Gastrocnemius medialis (tissue), 4 donors: Measurements from ENCODE around the gene NBDY. TPM values are rescaled to one million over a fixed set of nuclear protein-coding genes. Genes with fewer than 3 reads are reported as not detected.
A peak's percentile ranks its signal among the peaks of the same experiment; 100 is the strongest.
"Not testable (repeated sequence)": the region's sequence is repeated elsewhere in the genome, so short reads cannot be mapped to it uniquely, and the experiment has no call there.

Experiments used
- ATAC-seq, 2 donors: fragments of 150-250 bp; one replicate each; pipeline ENCODE4 v1.9.1; 2016
- DNase-seq, 2 donors: peaks; one replicate each; pipeline ENCODE4 v3.0.0-alpha.2; 2019
- H3K27ac ChIP-seq, 4 donors: fragments of 200-600 bp; sonication (generic); 1 replicate in 1 of 4; 2 replicates in 3 of 4; pipeline ENCODE4 v1.5.1; 2016 to 2018; ENCODE audit warnings: mild to moderate bottlenecking in 2 of 4, moderate library complexity in 1 of 4
- H3K27me3 ChIP-seq, 3 donors: fragments of 200-600 bp; sonication (generic) in 2 of 3; 1 replicate in 1 of 3; 2 replicates in 2 of 3; pipeline versions ENCODE4 v1.5.1 to v1.6.0; 2016 to 2019; ENCODE audit warnings: mild to moderate bottlenecking in 1 of 3, moderate library complexity in 1 of 3
- H3K36me3 ChIP-seq, 2 donors: fragments of 200-600 bp; sonication (generic) in 1 of 2; one replicate each; pipeline ENCODE4 v1.5.1; 2017 to 2018
- H3K4me1 ChIP-seq, 2 donors: fragments of 200-600 bp; sonication (generic) in 1 of 2; one replicate each; pipeline ENCODE4 v1.5.1; 2016 to 2017; ENCODE audit warnings: mild to moderate bottlenecking in 2 of 2
- H3K4me3 ChIP-seq, 4 donors: fragments of 200-600 bp; sonication (generic) in 3 of 4; 1 replicate in 1 of 4; 2 replicates in 3 of 4; pipeline ENCODE4 v1.5.1; 2016 to 2019; ENCODE audit warnings: mild to moderate bottlenecking in 2 of 4
- H3K9me3 ChIP-seq, 3 donors: fragments of 200-600 bp; sonication (generic) in 2 of 3; 1 replicate in 1 of 3; 2 replicates in 2 of 3; pipeline ENCODE4 v1.5.1; 2016 to 2019
- CTCF ChIP-seq, 5 experiments: fragments of 450-650 bp in 3 of 5; fragments of 200-600 bp in 2 of 5; sonication (generic) in 2 of 5; IDR thresholded peaks in 4 of 5; conservative IDR thresholded peaks in 1 of 5; 1 replicate in 4 of 5; 2 replicates in 1 of 5; pipeline ENCODE4 v1.5.1; 2016 to 2019; ENCODE audit warnings: antibody characterized with exemption in 5 of 5, mild to moderate bottlenecking in 3 of 5, moderate library complexity in 3 of 5
- POLR2A ChIP-seq, 2 donors: fragments of 450-650 bp; IDR thresholded peaks; one replicate each; pipeline ENCODE4 v1.6.1; 2017; ENCODE audit warnings: antibody characterized with exemption in 2 of 2, mild to moderate bottlenecking in 2 of 2, moderate library complexity in 2 of 2
- in situ Hi-C, 4 donors: fragments of 200-750 bp; cut with MboI; loops; one replicate each; pipeline versions ENCODE4 v1.15.0 to v1.8.0; 2017; ENCODE audit warnings: low sequenced_read_pairs in 4 of 4
- intact Hi-C: fragments of 100-400 bp; cut with DNase I; formaldehyde crosslinking; loops from one replicate; pipeline ENCODE4 v1.15.1; 2023; ENCODE audit warnings: low total_unique reads
- total RNA-seq, 4 donors: library from RNA; depleted of rRNA; stranded (reverse); fragments of >200 nt; gene quantifications; one replicate each; pipeline versions ENCODE4 v1.1.0 to v1.2.3, GENCODE V29; 2016

The NBDY gene
- 1 to 10 TPM; 3.7 to 9.8 (median 5.9) TPM for total RNA-seq

GRCh38 chrX:56729152-56729850 is at the start of gene NBDY:
NBDY (plus strand) TSS chrX:56729243; CDS start chrX:56729354, 111 bp downstream.
- DNase-seq (no peak), ATAC-seq (peak; percentile 54 to 66)
- Histone ChIP-seq H3K9me3 (no peaks in the 10 kb centered on the region), H3K27me3 (no peaks in the 10 kb centered on the region), H3K4me1 (no peaks in the 10 kb centered on the region), H3K4me3 (peak within 1 kb of the TSS; percentile 57 to 67 (median 62)), H3K27ac (peak within 1 kb of the TSS; percentile 58 to 73 (median 69)), H3K36me3 (no peaks in the 10 kb centered on the region)
- intact Hi-C loops, result no loop called here
- TF ChIP-seq CTCF (IDR thresholded peaks at IDR 0.05 in 4 of 5, conservative IDR thresholded peaks at IDR 0.05 in 1 of 5) (no peak), POLR2A (IDR thresholded peaks at IDR 0.05) (peak; percentile 33 to 45)
- in situ Hi-C loops, result loop anchor here in 3 of 4 donors (25.0 kb wide), 3 partner anchors 167 to 1017 kb away; partner anchors contain the start of genes KLF8 (in 1 of the 3), RRAGB (in 1 of the 3) and UBQLN2 (in 1 of the 3)

- in situ Hi-C loops, result loop anchor here in 1 of 4 donors (25.0 kb wide), 2 partner anchors 242 to 417 kb away; no protein-coding TSS in a partner anchor
- H3K36me3 ChIP-seq, intact Hi-C loops, H3K27me3 ChIP-seq, H3K4me1 ChIP-seq, H3K4me3 ChIP-seq, DNase-seq, H3K27ac ChIP-seq, ATAC-seq, H3K9me3 ChIP-seq: not testable (repeated sequence)
These were observed 24.5 kb upstream of the NBDY start for GRCh38 chrX:56704530-56704929.

- Histone ChIP-seq H3K4me1 (no peaks in the 10 kb centered on the region), H3K27ac (no peak overlapping the region), H3K27me3 (no peaks in the 10 kb centered on the region), H3K36me3 (no peaks in the 10 kb centered on the region), H3K4me3 (no peak overlapping the region), H3K9me3 (no peaks in the 10 kb centered on the region)
- no peak for ATAC-seq
- no peak for DNase-seq
- in situ Hi-C loops (loop anchor here in 3 of 4 donors (25.0 kb wide), 3 partner anchors 164 to 1014 kb away; partner anchors contain the start of genes KLF8 (in 1 of the 3), RRAGB (in 1 of the 3) and UBQLN2 (in 1 of the 3)), intact Hi-C loops (no loop called here)
- peak in 2 of 5 experiments; percentile 45 to 56 for TF ChIP-seq CTCF (IDR thresholded peaks at IDR 0.05 in 4 of 5, conservative IDR thresholded peaks at IDR 0.05 in 1 of 5)
- no peak for TF ChIP-seq POLR2A (IDR thresholded peaks at IDR 0.05)
These were observed 2.4 kb upstream of the NBDY start for GRCh38 chrX:56726605-56727004.

- DNase-seq (no peak), ATAC-seq (no peak)
- H3K36me3 ChIP-seq, result no peaks in the 10 kb centered on the region
- no peak overlapping the region for H3K27ac ChIP-seq
- no peaks in the 10 kb centered on the region for H3K4me1 ChIP-seq
- in situ Hi-C loops, result loop anchor here in 3 of 4 donors (25.0 kb wide), 3 partner anchors 165 to 1015 kb away; partner anchors contain the start of genes KLF8 (in 1 of the 3), RRAGB (in 1 of the 3) and UBQLN2 (in 1 of the 3)
- H3K4me3 ChIP-seq, result no peak overlapping the region
- H3K9me3 ChIP-seq, result no peaks in the 10 kb centered on the region
- H3K27me3 ChIP-seq, result no peaks in the 10 kb centered on the region
- TF ChIP-seq POLR2A (IDR thresholded peaks at IDR 0.05) (no peak), CTCF (IDR thresholded peaks at IDR 0.05 in 4 of 5, conservative IDR thresholded peaks at IDR 0.05 in 1 of 5) (no peak)
- intact Hi-C loops, result no loop called here
These were observed 1.5 kb upstream of the NBDY start for GRCh38 chrX:56727531-56727930.

GRCh38 chrX:56728321-56728720 is 722 bp upstream of the NBDY start:
- in situ Hi-C loops, result loop anchor here in 3 of 4 donors (25.0 kb wide), 3 partner anchors 166 to 1016 kb away; partner anchors contain the start of genes KLF8 (in 1 of the 3), RRAGB (in 1 of the 3) and UBQLN2 (in 1 of the 3)

More at GRCh38 chrX:56728321-56728720, 722 bp upstream of the NBDY start:
- Histone ChIP-seq H3K36me3 (no peaks in the 10 kb centered on the region), H3K4me3 (peak overlapping the region; percentile 57 to 67 (median 62)), H3K27ac (no peak overlapping the region), H3K9me3 (no peaks in the 10 kb centered on the region), H3K27me3 (no peaks in the 10 kb centered on the region), H3K4me1 (no peaks in the 10 kb centered on the region)
- no peak for DNase-seq
- intact Hi-C loops, result no loop called here
- no peak for TF ChIP-seq CTCF (IDR thresholded peaks at IDR 0.05 in 4 of 5, conservative IDR thresholded peaks at IDR 0.05 in 1 of 5)
- no peak for ATAC-seq
